DMS114 treated with DMSO at 0.1 percent for 48 hours (cell line): Measurements from ENCODE around the gene OR1J2.

Source experiments
- DNase-seq: peaks from one replicate; lab custom pipeline; 2025; ENCODE audit not compliant: unreplicated experiment; lab: John Stamatoyannopoulos, UW

Gene OR1J2

GRCh38 chr9:122546196-122546595 lies 35.6 kb downstream of the OR1J2 start:
- no peak for DNase-seq

GRCh38 chr9:122551371-122551770 lies 40.8 kb downstream of the OR1J2 start:
- DNase-seq, result no peak

- no peak for DNase-seq
Observed at GRCh38 chr9:122552812-122553211, 42.2 kb downstream of the OR1J2 start, which contains the start of gene OR1N2. Gene OR1N2 (plus strand): TSS chr9:122553112. CDS start chr9:122553212, 100 bp downstream.
